Fibroblast of lung (primary cell): Measurements from ENCODE around the gene ROBO3.
A peak's percentile ranks its signal among the peaks of the same experiment; 100 is the strongest.

Source experiments
- CTCF ChIP-seq, 2 donors: IDR thresholded peaks in 1 of 2; conservative IDR thresholded peaks in 1 of 2; 1 replicate in 1 of 2; 2 replicates in 1 of 2; pipeline ENCODE4 v1.5.1; 2011 to 2012; ENCODE audit warnings: low read length in 2 of 2, control low read depth in 1 of 2, inconsistent platforms in 1 of 2, low read depth in 1 of 2, mild to moderate bottlenecking in 1 of 2
- EZH2 ChIP-seq: IDR thresholded peaks from 2 replicates; pipeline ENCODE4 v1.5.1; 2012; ENCODE audit warnings: low read length, control low read depth, mild to moderate bottlenecking; ENCODE audit errors: missing control alignments

GRCh38 chr11:124898263-124898680, 33.0 kb downstream of the ROBO3 start:
- TF ChIP-seq CTCF (conservative IDR thresholded peaks at IDR 0.05 in 1 of 2, IDR thresholded peaks at IDR 0.05 in 1 of 2; ENCODE audit: low read depth in 1 of 2, low read length in 2 of 2): peak in 1 of 2 donors; percentile 18
- no peak for TF ChIP-seq EZH2
